OCI-LY3 (cell line): ENCODE results near the gene N4BP2.

Experiments
- H2AFZ ChIP-seq: fragments of 200-600, 300-600 bp; shearing (Covaris generic); 2 replicates; pipeline ENCODE4 v1.6.0; 2014; ENCODE audit warnings: antibody characterized with exemption, low read depth, low read length
- H3K27ac ChIP-seq: fragments of 200-600, 300-600 bp; sonication (generic); 2 replicates; pipeline ENCODE4 v1.5.1; 2014; ENCODE audit warnings: mild to moderate bottlenecking, low read length, moderate library complexity, mixed read lengths
- H3K27me3 ChIP-seq: fragments of 200-600, 300-600 bp; sonication (generic); 2 replicates; pipeline ENCODE4 v1.6.1; 2014; ENCODE audit warnings: low read depth, low read length, mixed read lengths
- H3K36me3 ChIP-seq: fragments of 200-600, 300-600 bp; sonication (generic); replicated peaks from 2 replicates; pipeline ENCODE3; 2014; ENCODE audit warnings: low read depth, low read length, mixed read lengths
- H3K4me1 ChIP-seq: fragments of 300-600, 200-600 bp; sonication (generic); 2 replicates; pipeline ENCODE4 v1.6.1; 2014; ENCODE audit warnings: low read length, mixed read lengths
- H3K4me2 ChIP-seq: fragments of 200-600, 300-600 bp; sonication (generic); 2 replicates; pipeline ENCODE4 v1.6.1; 2014; ENCODE audit warnings: low read length, mixed read lengths
- H3K4me3 ChIP-seq: fragments of 300-600, 200-600 bp; sonication (generic); 2 replicates; pipeline ENCODE4 v1.5.1; 2014; ENCODE audit warnings: antibody characterized with exemption, mild to moderate bottlenecking, low read length, moderate library complexity
- H3K79me2 ChIP-seq: fragments of 300-600, 200-600 bp; shearing (Covaris generic); 2 replicates; pipeline ENCODE4 v1.6.1; 2014; ENCODE audit warnings: mild to moderate bottlenecking, low read length, mixed read lengths
- H3K9ac ChIP-seq: fragments of 300-600, 200-600 bp; shearing (Covaris generic); 2 replicates; pipeline ENCODE4 v1.6.0; 2014; ENCODE audit warnings: mild to moderate bottlenecking, low read length, moderate library complexity
- H3K9me3 ChIP-seq: fragments of 200-600, 300-600 bp; shearing (Covaris generic); 2 replicates; pipeline ENCODE4 v1.6.1; 2014; ENCODE audit warnings: low read length, mixed read lengths; ENCODE audit not compliant: insufficient read depth
- H4K20me1 ChIP-seq: fragments of 200-600, 300-600 bp; sonication (generic); 2 replicates; pipeline ENCODE4 v1.6.1; 2016; ENCODE audit warnings: low read length, mixed read lengths; ENCODE audit not compliant: insufficient read depth
- CTCF ChIP-seq: fragments of 200-600, 300-600 bp; sonication (generic); IDR thresholded peaks from 2 replicates; pipeline ENCODE4 v1.5.1; 2014; ENCODE audit warnings: antibody characterized with exemption, low read length, low read depth
- EZH2phosphoT487 ChIP-seq: fragments of 200-600 bp; shearing (Covaris generic); IDR thresholded peaks from 2 replicates; pipeline ENCODE4 v1.6.1; 2018; ENCODE audit warnings: antibody characterized with exemption, mixed run types, low read depth

Gene N4BP2

DNA sequence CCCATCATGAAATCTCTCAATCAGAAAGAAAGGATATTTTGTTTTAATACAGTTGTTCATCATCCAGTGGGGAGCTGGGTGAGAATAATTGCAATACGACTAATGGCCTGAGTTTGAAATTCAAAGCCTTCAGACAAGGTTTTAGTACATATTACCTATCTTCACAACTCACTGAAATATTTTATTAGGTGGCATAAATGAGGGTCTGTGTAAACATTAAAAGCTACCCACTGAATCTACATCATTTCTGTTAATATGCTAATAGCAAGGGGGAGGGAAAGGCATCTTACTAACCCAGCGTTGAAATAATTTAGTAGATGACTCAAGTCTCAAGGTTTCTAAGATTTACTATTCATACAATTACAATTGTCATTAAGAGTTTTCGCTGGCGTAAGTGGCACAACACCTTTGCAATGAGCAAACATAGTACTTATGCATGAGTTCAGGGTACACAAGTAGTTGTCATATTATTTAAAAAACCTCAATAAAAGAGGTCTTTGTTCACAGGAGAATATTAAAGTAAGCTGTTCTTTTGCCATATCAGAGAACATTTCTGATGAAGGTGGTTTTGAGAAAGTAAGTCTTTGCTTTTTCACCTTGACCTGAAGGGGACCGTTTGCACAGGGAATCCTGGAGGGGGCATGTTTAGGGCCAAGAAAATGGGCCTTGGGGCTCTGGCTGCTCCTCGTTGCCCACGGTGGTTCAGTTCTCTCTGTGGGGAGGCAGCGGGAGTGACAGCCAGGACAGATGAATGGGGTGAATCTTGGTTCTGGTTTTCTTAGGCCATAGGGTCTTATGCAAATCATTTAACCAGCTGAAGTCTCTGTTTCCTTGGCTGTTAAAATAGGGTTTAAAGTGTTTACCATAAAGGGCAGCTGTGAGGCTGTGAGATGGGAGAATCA, 135.7 kb downstream of the N4BP2 start:
- H3K4me3 ChIP-seq = peak overlapping the region; percentile 97
- H4K20me1 ChIP-seq = no peaks in the 10 kb centered on the region
- no peaks in the 10 kb centered on the region for H3K27me3 ChIP-seq
- no peak overlapping the region for H2AFZ ChIP-seq
- peak overlapping the region; percentile 95 for H3K4me2 ChIP-seq
- peaks cover 9% of the 10 kb centered on the region for H3K36me3 ChIP-seq
- peaks cover 97% of the 10 kb centered on the region for H3K79me2 ChIP-seq
- H3K9ac ChIP-seq = peak overlapping the region; percentile 94
- no peaks in the 10 kb centered on the region for H3K9me3 ChIP-seq
- peak overlapping the region; percentile 96 for H3K27ac ChIP-seq
- peaks cover 85% of the 10 kb centered on the region for H3K4me1 ChIP-seq
- no peak for TF ChIP-seq EZH2phosphoT487
- no peak for TF ChIP-seq CTCF

DNA sequence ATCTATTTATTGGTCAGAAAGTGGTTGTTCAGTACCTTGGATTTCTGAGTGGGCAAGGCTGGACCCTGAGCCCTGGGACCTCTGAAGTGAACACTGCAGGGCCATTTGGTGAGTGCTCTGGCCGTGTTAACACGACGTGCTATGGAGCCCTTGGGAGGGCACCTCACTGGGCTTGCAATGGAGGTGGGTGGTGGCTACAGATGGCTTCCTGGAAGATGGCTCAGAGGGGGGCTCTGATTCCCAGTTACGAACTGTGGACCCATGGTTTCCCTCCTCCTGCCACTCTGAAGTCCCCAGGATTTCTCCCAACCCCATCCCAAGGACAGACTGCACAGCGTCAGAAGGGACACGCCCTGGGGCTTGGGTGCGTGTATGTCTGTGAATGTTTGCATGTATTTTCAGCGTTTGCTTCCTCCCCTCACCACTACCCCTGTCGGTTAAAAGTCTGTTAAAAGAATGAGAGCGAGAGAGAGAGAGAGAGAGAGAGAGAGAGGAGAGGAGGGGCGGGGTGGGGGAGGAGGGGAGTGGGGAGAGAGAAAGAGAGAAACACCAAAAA, 136.4 kb downstream of the N4BP2 start:
- H3K79me2 ChIP-seq = peaks cover 97% of the 10 kb centered on the region
- H3K9ac ChIP-seq = peak overlapping the region; percentile 94
- H3K36me3 ChIP-seq = peaks cover 13% of the 10 kb centered on the region
- H3K27me3 ChIP-seq = no peaks in the 10 kb centered on the region
- no peaks in the 10 kb centered on the region for H3K9me3 ChIP-seq
- peak overlapping the region; percentile 95 for H3K4me2 ChIP-seq
- peaks cover 78% of the 10 kb centered on the region for H3K4me1 ChIP-seq
- peak overlapping the region; percentile 97 for H3K4me3 ChIP-seq
- no peaks in the 10 kb centered on the region for H4K20me1 ChIP-seq
- H2AFZ ChIP-seq = no peak overlapping the region
- H3K27ac ChIP-seq = peak overlapping the region; percentile 96
- no peak for TF ChIP-seq EZH2phosphoT487
- no peak for TF ChIP-seq CTCF

DNA sequence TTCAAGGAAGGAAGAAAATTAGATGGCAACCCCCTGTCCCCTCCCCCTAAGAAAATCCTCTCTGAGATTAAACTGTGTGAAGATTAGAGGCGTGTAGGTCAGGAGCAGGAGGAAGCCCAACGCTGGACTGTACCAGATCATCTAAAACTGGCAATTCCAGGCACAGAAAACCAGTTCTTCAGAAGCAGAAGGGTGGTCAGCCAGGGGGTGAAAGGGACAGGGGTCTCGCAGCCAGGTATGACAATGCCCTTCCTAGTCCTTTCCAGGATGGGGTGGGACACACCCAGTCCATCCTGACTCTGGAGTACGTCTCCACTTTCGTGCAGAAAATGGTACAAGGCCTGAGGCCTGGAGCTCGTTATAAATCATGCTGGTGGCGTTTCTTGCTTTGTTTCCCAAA, 136.9 kb downstream of the N4BP2 start:
- H3K79me2 ChIP-seq = peaks cover 99% of the 10 kb centered on the region

More for the DNA sequence above, 136.9 kb downstream of the N4BP2 start:
- H3K27ac ChIP-seq = peak overlapping the region; percentile 96
- no peaks in the 10 kb centered on the region for H4K20me1 ChIP-seq
- peak overlapping the region; percentile 97 for H3K4me3 ChIP-seq
- H3K27me3 ChIP-seq = no peaks in the 10 kb centered on the region
- peak overlapping the region; percentile 94 for H3K9ac ChIP-seq
- no peak overlapping the region for H2AFZ ChIP-seq
- TF ChIP-seq CTCF = no peak
- TF ChIP-seq EZH2phosphoT487 = no peak
- peaks cover 18% of the 10 kb centered on the region for H3K36me3 ChIP-seq
- H3K4me2 ChIP-seq = peak overlapping the region; percentile 95
- H3K9me3 ChIP-seq = no peaks in the 10 kb centered on the region
- peaks cover 73% of the 10 kb centered on the region for H3K4me1 ChIP-seq
